Measurements from ENCODE around the gene PLAC8. TPM values are rescaled to one million over a fixed set of nuclear protein-coding genes. Genes with fewer than 3 reads are reported as not detected.
"Not testable (repeated sequence)": the region's sequence is repeated elsewhere in the genome, so short reads cannot be mapped to it uniquely, and the experiment has no call there.

PLAC8 gene
- total and polyA plus RNA-seq, 7 donors = 0.13 to 1.6 (median 0.88) TPM

DNA sequence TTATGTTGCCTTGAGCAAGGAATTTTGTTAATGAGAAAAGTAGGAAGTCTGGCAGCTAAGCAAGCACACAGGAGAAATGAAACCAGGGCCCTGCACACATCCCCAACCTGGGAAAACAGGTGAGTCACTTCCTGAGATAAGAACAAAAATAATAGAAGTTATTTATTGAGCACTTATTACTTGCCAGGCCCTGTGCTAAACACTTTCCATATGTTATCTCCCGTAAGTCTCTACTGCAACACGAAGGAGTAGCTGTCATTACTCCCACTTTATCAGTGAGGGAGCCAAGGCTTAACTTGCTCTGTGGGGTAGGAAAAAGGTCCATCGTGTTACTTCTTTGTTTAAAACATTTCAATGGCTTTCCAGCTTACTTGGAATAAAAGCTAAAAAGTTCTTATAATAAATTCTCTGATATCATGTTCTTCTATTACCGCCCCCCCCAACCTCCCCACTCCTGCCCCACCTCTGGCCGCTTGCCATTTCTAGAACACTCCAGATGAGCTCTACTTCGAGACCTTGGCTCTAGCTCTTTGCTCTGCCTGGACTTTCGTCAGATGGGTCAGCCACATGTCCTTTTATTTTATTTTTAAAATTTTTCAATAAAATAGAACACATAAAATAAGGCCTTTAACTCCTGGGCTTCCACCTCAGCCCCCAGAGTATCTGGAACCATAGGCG lies 36.3 kb upstream of the PLAC8 start:
- WGBS, 3 donors = 60 to 73% (median 64%) methylated on average over 8 of the region's 8 CpGs
- TF ChIP-seq, protein P1, sequence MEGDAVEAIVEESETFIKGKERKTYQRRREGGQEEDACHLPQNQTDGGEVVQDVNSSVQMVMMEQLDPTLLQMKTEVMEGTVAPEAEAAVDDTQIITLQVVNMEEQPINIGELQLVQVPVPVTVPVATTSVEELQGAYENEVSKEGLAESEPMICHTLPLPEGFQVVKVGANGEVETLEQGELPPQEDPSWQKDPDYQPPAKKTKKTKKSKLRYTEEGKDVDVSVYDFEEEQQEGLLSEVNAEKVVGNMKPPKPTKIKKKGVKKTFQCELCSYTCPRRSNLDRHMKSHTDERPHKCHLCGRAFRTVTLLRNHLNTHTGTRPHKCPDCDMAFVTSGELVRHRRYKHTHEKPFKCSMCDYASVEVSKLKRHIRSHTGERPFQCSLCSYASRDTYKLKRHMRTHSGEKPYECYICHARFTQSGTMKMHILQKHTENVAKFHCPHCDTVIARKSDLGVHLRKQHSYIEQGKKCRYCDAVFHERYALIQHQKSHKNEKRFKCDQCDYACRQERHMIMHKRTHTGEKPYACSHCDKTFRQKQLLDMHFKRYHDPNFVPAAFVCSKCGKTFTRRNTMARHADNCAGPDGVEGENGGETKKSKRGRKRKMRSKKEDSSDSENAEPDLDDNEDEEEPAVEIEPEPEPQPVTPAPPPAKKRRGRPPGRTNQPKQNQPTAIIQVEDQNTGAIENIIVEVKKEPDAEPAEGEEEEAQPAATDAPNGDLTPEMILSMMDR (IDR thresholded peaks at IDR 0.05) = no peak
- H3K27me3 ChIP-seq (ENCODE audit: insufficient read depth in 3 of 3, low read length in 2 of 3) = no peaks in the 10 kb centered on the region
- ATAC-seq (no peak), DNase-seq (no peak)
- intact Hi-C loops (cut with DNase I) = no loop called here
- H3K4me3 ChIP-seq = no peak overlapping the region
- H3K36me3 ChIP-seq (ENCODE audit: insufficient read depth in 1 of 2, low read depth in 1 of 2) = no peaks in the 10 kb centered on the region
- H3K9me3 ChIP-seq = no peaks in the 10 kb centered on the region
- H3K27ac ChIP-seq = no peak overlapping the region
- H3K4me1 ChIP-seq = no peaks in the 10 kb centered on the region

DNA sequence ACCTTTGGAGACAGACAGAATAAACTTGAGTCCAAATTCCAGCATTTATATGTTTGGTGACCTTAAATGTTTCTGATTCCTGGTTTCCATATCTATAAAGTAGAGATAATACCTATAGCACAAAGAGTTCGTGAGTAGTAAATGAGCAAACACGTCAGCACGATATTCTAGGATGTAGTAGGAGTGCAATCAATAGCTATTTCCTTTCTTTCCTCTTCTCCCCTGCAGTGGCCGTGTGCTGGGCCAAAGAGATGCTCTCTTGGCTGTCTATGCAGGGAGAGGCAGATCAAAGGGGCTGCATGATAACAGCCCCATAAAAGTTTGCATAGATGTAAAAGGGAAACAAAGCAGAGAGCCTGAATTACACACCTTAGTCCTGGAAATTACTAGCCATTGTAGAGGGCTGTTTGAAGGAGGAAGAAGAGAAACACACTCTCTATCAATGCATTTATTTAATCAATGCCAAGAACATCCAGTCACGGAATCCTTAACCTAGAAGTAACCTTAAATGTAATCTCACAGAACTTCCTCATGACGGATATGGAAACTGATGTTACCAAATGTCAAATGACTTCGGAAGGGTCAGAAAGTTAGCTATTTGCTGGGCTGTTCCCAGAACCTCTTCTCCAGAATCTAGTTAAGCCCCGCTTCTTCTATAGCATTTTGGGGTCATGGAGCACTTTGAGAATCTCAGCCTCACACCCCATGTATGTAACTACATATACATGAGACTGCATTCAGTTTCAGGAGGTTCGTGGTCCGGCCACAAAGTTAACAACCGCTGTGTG lies 35.5 kb upstream of the PLAC8 start:
- WGBS, 3 donors = 52 to 64% (median 60%) methylated on average over 11 of the region's 11 CpGs
- ATAC-seq (no peak), DNase-seq (no peak)
- no peaks in the 10 kb centered on the region for H3K36me3 ChIP-seq (ENCODE audit: insufficient read depth in 1 of 2, low read depth in 1 of 2)
- H3K27ac ChIP-seq = no peak overlapping the region
- H3K9me3 ChIP-seq = no peaks in the 10 kb centered on the region
- H3K27me3 ChIP-seq (ENCODE audit: insufficient read depth in 3 of 3, low read length in 2 of 3) = no peaks in the 10 kb centered on the region
- TF ChIP-seq, protein P1 (IDR thresholded peaks at IDR 0.05) = no peak
- no peaks in the 10 kb centered on the region for H3K4me1 ChIP-seq
- H3K4me3 ChIP-seq = no peak overlapping the region
- intact Hi-C loops (cut with DNase I) = no loop called here

DNA sequence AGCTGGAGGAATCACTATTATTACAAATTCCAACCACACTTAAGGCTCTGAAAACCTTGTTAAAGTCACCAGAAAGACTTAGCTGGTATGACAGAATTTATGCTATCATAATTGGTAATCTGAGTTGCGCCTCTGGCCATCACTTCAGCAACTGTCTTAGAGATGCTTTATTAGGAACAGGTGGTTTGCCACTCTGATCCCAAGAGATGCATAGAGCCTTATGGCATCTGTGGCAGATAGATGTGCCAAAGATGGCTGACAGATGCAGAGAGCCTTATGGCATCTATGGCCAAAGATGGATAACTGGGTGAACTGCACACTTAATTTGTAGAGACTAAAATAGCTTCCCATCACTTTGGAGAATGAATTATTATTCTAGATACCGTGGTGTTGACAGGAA lies 32.3 kb upstream of the PLAC8 start:
- Histone ChIP-seq H3K4me3 (no peak overlapping the region), H3K4me1 (no peaks in the 10 kb centered on the region), H3K27ac (no peak overlapping the region), H3K27me3 (ENCODE audit: insufficient read depth in 3 of 3, low read length in 2 of 3) (no peaks in the 10 kb centered on the region), H3K36me3 (ENCODE audit: insufficient read depth in 1 of 2, low read depth in 1 of 2) (no peaks in the 10 kb centered on the region), H3K9me3 (no peaks in the 10 kb centered on the region)
- 30 to 40% (median 37%) methylated on average over 2 of the region's 2 CpGs for WGBS, 3 donors
- intact Hi-C loops (cut with DNase I) = no loop called here
- no peak for ATAC-seq
- no peak for DNase-seq
- TF ChIP-seq, protein P1 (IDR thresholded peaks at IDR 0.05) = no peak

DNA sequence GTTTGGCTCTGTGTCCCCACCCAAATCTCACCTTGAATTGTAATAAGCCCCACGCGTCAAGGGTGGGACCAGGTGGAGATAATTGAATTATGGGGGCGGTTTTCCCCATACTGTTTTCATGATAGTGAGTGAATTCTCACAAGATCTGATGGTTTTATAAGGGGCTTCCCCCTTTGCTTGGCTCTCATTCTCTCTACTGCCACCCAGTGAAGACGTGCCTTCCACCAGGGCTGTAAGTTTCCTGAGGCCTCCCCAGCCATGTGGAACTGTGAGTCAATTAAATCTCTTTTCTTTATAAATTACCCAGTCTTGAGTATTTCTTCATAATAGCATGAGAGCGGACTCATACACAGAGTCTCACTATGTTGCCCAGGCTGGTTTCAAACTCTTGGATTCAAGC lies 31.2 kb upstream of the PLAC8 start:
- H3K36me3 ChIP-seq (ENCODE audit: insufficient read depth in 1 of 2, low read depth in 1 of 2); ATAC-seq; DNase-seq; intact Hi-C loops (cut with DNase I); H3K4me3 ChIP-seq; H3K27me3 ChIP-seq (ENCODE audit: insufficient read depth in 3 of 3, low read length in 2 of 3); H3K4me1 ChIP-seq; H3K9me3 ChIP-seq; H3K27ac ChIP-seq: not testable (repeated sequence)
- WGBS, 3 donors = 72 to 92% (median 80%) methylated on average over 5 of the region's 5 CpGs

DNA sequence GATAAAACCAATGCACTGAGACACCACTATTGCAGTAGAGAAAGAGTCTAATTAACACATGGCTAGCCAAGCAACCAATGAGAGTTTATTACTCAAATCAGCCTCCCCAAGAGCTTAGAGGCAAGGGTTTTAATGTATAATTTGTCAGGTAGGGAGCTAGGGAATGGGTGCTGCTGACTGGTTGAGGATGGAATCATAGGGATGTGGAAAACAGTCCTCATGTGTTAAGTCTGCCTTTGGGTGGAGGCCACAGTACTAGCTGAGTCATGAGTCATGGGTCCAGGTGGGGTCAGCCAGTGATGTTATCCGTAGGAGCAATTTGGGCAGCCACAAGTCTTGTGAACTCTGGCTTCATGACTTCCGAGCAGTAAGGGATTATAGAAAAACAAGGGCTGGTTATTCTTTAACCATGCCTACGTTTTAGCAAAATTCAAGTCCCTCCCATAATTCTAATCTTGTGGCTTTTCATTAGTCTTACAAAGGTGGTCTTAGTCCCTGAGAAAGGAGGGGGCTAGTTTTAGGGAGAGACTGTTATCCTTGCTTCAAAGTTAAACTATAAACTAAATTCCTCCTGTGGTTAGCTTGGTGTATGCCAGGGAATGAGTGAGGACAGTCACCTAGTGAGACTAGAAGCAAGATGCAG lies 25.1 kb upstream of the PLAC8 start:
- Histone ChIP-seq H3K27ac (no peak overlapping the region), H3K36me3 (ENCODE audit: insufficient read depth in 1 of 2, low read depth in 1 of 2) (no peaks in the 10 kb centered on the region), H3K9me3 (no peaks in the 10 kb centered on the region), H3K4me1 (no peaks in the 10 kb centered on the region), H3K27me3 (ENCODE audit: insufficient read depth in 3 of 3, low read length in 2 of 3) (no peaks in the 10 kb centered on the region), H3K4me3 (no peak overlapping the region)
- 81 to 84% (median 83%) methylated on average over 3 of the region's 3 CpGs for WGBS, 3 donors
- no peak for DNase-seq
- intact Hi-C loops (cut with DNase I) = no loop called here
- TF ChIP-seq, protein P1 (IDR thresholded peaks at IDR 0.05) = no peak
- no peak for ATAC-seq

Data from psoas muscle (tissue), 8 donors.